ENCODE results near the gene INPP5J.

Gene INPP5J

GRCh38 chr22:31173386-31174145 lies 50.8 kb downstream of the INPP5J start:
- TF ChIP-seq POLR2A (IDR thresholded peaks at IDR 0.05; ENCODE audit: low read depth, low read length), result no peak
- TF ChIP-seq POLR2AphosphoS5 (IDR thresholded peaks at IDR 0.05; ENCODE audit: low read depth, low read length), result no peak
- no peak for TF ChIP-seq TAF1 (IDR thresholded peaks at IDR 0.05; ENCODE audit: borderline replicate concordance, low read depth, low read length)
- DNase-seq (ENCODE audit: insufficient read length) (no peak), FAIRE-seq (no peak)

GRCh38 chr22:31176923-31177322 lies 54.2 kb downstream of the INPP5J start:
- TF ChIP-seq TAF1 (IDR thresholded peaks at IDR 0.05; ENCODE audit: borderline replicate concordance, low read depth, low read length) (no peak), POLR2AphosphoS5 (IDR thresholded peaks at IDR 0.05; ENCODE audit: low read depth, low read length) (no peak), POLR2A (IDR thresholded peaks at IDR 0.05; ENCODE audit: low read depth, low read length) (no peak)
- DNase-seq (ENCODE audit: insufficient read length) (no peak), FAIRE-seq (no peak)

GRCh38 chr22:31177420-31178162 lies 54.8 kb downstream of the INPP5J start:
- DNase-seq (ENCODE audit: insufficient read length), result no peak
- no peak for TF ChIP-seq POLR2AphosphoS5 (IDR thresholded peaks at IDR 0.05; ENCODE audit: low read depth, low read length)
- no peak for TF ChIP-seq POLR2A (IDR thresholded peaks at IDR 0.05; ENCODE audit: low read depth, low read length)
- no peak for TF ChIP-seq TAF1 (IDR thresholded peaks at IDR 0.05; ENCODE audit: borderline replicate concordance, low read depth, low read length)
- no peak for FAIRE-seq

- TF ChIP-seq POLR2AphosphoS5 (IDR thresholded peaks at IDR 0.05; ENCODE audit: low read depth, low read length) (no peak), TAF1 (IDR thresholded peaks at IDR 0.05; ENCODE audit: borderline replicate concordance, low read depth, low read length) (no peak), POLR2A (IDR thresholded peaks at IDR 0.05; ENCODE audit: low read depth, low read length) (no peak)
- DNase-seq (ENCODE audit: insufficient read length), result no peak
- no peak for FAIRE-seq
Observed at GRCh38 chr22:31178859-31179258, 56.1 kb downstream of the INPP5J start.

- FAIRE-seq, result no peak
- TF ChIP-seq TAF1 (IDR thresholded peaks at IDR 0.05; ENCODE audit: borderline replicate concordance, low read depth, low read length) (no peak), POLR2AphosphoS5 (IDR thresholded peaks at IDR 0.05; ENCODE audit: low read depth, low read length) (no peak), POLR2A (IDR thresholded peaks at IDR 0.05; ENCODE audit: low read depth, low read length) (no peak)
- no peak for DNase-seq (ENCODE audit: insufficient read length)
Observed at GRCh38 chr22:31179345-31179744, 56.6 kb downstream of the INPP5J start.

GRCh38 chr22:31184015-31184414 lies 61.2 kb downstream of the INPP5J start:
- no peak for FAIRE-seq
- no peak for DNase-seq (ENCODE audit: insufficient read length)
- TF ChIP-seq TAF1 (IDR thresholded peaks at IDR 0.05; ENCODE audit: borderline replicate concordance, low read depth, low read length), result no peak
- TF ChIP-seq POLR2AphosphoS5 (IDR thresholded peaks at IDR 0.05; ENCODE audit: low read depth, low read length), result no peak
- TF ChIP-seq POLR2A (IDR thresholded peaks at IDR 0.05; ENCODE audit: low read depth, low read length), result no peak
